NCI-H82 (cell line): ENCODE results near the gene PFN4.
"Not testable (repeated sequence)": the region's sequence is repeated elsewhere in the genome, so short reads cannot be mapped to it uniquely, and the experiment has no call there.

Experiments
- DNase-seq: peaks from one replicate; lab custom pipeline; 2025; lab: John Stamatoyannopoulos, UW

PFN4 gene

GRCh38 chr2:24111407-24111901, 11.7 kb downstream of the PFN4 start:
- no peak for DNase-seq

GRCh38 chr2:24110660-24111303, 12.4 kb downstream of the PFN4 start:
- DNase-seq = no peak

DNA sequence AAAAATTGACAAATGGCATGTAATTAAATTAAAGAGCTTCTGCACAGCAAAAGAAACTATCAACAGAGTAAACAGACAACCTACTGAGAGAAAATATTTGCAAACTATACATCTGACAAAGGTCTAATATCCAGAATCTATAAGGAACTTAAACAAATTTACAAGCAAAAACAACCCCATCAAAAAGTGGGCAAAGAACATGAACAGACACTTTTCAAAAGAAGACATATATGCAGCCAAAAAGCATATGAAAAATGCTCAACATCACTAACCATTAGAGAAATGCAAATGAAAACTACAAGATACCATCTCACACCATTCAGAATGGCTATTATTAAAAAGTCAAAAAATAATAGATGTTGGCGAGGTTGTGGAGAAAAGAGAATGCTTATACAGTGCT, 13.7 kb downstream of the PFN4 start:
- not testable (repeated sequence) for DNase-seq

- no peak for DNase-seq
Observed at GRCh38 chr2:24107336-24107735, 15.8 kb downstream of the PFN4 start.

DNA sequence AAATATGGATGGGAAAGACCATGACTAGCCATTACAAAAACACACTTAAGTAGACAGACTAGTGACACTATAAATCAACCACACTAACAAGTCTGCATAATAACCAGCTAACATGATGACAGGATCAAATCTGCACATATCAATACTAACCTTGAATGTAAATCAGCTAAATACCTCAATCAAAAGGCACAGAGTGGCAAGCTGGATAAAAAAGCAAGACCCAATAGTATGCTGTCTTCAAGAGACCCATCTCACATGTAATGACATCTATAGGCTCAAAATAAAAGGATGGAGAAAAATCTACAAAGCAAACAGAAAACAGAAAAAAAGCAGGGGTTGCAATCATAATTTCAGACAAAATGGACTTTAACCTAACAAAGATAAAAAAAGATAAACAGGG, 16.3 kb downstream of the PFN4 start:
- DNase-seq = no peak

- no peak for DNase-seq
Observed at GRCh38 chr2:24105816-24106215, 17.3 kb downstream of the PFN4 start.

DNA sequence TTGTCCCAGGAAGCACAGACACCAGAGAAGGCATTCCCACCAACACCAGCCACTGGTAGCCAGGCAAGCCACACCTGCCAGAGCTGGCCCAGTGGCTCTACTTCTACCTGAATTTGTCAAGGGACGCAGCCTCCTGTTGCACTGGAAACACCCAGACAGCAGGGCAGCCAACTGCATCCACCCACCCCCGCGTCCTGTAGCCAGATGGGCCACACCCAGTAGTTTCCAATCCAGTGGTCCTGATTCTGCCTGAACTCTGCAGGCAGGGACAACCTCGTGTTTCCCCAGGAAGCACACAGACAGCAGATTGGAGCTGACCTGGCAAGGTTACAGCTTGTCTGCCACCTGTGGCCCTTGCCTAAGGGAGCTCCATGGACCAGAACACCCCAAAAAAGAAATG, 18.2 kb downstream of the PFN4 start:
- no peak for DNase-seq

DNA sequence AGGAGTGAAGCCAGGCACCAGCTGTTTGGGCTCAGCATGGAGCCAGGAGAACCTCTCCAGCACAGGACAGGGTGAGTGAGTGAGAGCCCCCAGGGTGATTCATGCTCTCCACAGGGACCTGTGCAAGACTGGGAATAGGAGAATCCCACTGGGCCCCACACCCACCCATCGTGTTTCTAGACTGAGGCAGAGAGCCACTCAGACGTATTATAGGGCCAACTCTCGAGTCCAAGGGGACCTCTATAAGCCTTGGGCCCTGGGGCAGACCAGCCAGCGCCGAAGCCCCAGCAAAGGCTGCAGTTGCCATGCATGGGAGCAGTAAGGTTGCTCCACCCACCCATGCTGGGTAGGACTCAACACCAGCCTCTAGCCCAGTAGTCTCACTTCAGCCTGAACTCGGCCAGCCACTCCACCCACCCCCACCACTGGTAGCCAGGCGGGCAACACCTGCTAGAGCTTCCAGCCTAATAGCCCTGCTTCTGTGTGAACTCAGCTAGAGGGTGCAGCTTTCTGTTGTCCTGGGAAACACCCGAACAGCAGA, 19.0 kb downstream of the PFN4 start:
- no peak for DNase-seq

DNA sequence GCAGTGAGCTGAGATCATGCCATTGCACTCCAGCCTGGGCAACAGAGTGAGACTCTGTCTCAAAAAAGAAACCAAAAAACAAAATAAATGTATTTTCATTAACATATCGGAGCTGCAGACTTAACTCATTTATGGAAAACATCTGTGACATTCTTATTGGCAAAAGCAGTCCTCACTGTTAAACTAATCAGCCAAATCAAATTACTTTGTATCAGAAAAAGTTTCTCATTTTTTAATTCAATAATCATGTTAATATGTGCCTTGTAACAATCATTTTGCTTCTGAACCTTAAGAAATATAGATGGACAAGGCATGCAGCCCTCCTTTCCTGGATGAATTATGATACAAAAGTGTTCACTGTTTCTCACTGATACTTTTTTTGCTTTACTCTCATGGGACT, 20.5 kb downstream of the PFN4 start:
- no peak for DNase-seq

DNA sequence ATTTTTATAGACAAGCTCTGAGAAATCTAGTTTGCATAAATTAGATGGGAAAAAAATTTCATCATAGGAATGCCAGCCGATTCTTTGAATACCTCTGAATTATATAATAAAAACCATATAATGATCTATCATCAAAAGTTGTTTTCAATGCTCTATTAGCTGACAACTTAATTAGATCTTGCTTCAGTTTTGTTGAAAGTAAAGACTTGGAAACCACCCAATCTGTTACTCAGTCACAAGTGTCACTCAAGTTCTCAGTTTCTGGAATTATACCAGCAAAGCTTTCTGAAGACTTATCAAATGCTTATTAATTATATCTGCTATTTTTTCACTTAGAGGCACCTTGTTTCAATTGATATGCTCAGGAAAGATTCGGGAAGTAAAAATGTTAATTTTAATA, 21.1 kb downstream of the PFN4 start:
- DNase-seq = no peak

DNA sequence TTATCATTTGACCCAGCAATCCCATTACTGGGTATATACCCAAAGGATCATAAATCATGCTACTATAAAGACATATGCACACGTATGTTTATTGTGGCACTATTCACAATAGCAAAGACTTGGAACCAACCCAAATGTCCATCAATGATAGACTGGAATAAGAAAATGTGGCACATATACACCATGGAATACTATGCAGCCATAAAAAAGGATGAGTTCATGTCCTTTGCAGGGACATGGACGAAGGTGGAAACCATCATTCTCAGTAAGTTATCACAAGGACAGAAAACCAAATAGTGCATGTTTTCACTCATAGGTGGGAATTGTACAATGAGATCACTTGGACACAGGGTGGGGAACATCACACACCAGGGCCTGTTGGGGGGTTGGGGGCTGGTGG, 22.4 kb downstream of the PFN4 start:
- DNase-seq = not testable (repeated sequence)

DNA sequence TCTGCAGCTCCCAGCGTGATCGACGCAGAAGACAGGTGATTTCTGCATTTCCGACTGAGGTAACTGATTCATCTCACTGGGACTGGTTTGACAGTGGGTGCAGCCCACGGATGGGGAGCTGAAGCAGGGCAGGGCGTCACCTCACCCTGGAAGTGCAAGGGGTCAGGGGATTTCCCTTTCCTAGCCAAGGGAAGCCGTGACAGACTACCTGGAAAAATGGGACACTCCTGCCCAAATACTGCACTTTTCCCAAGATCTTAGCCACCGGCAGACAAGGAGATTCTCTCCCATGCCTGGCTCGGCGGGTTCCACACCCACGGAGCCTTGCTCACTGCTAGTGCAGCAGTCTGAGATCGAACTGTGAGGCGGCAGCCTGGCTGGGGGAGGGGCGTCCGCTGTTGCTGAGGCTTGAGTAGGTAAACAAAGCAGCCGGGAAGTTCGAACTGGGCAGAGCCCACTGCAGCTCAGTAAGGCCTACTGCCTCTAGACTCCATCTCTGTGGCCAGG, 27.9 kb downstream of the PFN4 start:
- not testable (repeated sequence) for DNase-seq

DNA sequence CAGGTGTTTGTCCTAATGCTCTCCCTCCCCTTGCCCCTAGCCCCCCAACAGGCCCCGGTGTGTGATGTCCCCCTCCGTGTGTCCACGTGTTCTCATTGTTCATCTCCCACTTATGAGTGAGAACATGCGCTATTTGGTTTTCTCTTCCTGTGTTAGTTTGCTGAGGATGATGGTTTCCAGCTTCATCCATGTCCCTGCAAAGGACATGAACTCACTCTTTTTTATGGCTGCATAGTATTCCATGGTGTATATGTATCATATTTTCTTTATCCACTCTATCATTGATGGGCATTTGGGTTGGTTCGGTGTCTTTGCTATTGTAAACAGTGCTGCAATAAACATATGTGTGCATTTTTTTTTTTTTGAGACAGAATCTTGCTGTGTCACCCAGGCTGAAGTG, 29.9 kb downstream of the PFN4 start:
- not testable (repeated sequence) for DNase-seq

- no peak for DNase-seq
Observed at GRCh38 chr2:24088821-24089359, 34.2 kb downstream of the PFN4 start.

DNA sequence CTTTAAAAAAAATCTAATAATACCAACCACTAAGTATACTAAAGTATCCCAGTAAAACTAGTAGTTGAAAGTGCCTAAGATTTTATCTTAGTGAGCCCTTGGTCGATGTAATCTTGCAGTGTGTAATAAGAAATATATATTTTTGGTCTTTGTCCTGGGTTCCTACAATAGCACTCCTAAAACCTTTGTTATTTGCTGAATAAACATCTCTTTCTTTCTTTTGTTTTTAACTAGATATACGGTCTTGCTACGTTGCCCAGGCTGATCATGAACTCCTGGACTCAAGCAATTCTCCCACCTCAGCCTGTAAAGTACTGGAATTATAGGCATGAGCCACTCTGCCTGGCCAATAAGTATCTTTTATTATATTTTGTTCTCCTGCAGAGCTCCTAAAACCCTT, 36.1 kb downstream of the PFN4 start:
- DNase-seq = no peak

DNA sequence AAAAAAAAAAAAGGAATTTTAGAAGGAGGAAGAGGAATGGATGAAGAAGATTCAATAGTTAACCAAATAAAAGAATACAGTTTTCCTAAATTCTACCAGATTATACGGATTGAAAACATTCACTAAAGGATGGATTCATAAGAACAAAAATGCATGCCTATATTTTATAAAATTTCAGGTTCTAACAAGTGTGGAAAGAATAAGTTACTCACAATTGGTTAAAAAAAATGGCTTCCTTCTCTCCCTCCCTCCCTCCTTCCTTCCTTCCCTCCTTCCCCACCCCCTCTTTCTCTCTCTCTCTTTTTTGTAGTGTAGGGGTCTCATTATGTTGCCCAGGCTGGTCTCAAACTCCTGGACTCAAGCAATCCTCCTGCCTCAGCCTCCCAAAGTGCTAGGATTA, 36.9 kb downstream of the PFN4 start:
- no peak for DNase-seq

DNA sequence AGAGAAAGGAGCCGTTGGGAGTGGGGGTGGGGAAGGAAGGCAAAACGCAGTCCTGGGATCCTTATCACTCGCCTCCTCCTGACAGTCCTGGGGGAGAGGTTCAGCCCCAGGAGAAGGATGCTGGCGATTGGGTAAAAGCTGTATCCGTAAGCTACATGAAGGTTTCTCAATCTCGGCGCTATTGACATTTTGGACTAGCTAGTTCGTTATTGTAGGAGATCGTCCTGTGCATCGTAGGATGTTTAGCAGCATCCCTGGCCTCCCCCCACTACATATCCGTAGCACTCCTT, 38.0 kb downstream of the PFN4 start:
- DNase-seq = no peak

DNA sequence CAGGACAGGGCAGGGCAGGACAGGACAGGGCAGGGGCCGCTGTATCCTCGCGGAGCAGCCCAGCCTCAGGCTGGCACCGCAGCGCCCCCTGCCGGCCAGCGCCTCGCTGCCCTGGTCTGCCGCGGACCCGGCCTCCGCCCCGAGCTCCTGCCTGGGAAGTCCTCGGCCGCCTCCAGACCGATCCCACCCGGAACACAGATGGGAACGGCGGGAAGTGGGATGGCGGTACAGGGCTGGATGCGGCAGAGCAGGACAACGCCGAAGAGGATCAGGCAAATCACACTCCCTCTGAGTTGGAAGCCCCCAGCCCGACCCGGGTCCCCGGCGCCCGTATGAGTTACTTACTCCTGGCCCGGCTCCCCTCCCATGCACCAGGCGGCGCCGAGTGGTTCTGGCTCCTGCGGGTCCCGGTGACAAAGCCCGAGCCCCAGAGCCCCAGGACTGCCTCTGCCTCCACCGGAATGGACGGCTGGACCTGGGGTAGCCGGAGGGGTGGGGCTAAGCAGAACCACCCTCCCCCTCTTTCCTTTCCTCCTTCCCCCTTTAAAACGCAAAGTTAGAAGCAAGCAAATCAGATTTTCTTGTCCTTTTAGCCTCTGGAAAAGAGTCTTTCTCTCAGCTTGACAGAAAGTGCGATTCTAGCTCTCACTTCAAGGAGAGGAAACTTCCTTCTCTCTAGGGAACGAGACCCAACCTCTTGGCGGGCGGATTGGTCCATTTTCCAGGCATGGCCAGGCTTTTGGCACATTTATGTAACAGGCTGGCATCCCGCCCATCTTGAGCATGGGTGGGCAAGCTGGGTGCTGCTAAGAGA, 38.5 kb downstream of the PFN4 start, which contains the start of gene TP53I3:
Gene TP53I3 (minus strand): TSS at position 449 of the 814 bp plus-strand sequence. CDS start 508 bp downstream, outside the sequence.
- DNase-seq = peak; percentile 92

GRCh38 chr2:24083567-24084385, 39.4 kb downstream of the PFN4 start:
- peak; percentile 94 for DNase-seq

DNA sequence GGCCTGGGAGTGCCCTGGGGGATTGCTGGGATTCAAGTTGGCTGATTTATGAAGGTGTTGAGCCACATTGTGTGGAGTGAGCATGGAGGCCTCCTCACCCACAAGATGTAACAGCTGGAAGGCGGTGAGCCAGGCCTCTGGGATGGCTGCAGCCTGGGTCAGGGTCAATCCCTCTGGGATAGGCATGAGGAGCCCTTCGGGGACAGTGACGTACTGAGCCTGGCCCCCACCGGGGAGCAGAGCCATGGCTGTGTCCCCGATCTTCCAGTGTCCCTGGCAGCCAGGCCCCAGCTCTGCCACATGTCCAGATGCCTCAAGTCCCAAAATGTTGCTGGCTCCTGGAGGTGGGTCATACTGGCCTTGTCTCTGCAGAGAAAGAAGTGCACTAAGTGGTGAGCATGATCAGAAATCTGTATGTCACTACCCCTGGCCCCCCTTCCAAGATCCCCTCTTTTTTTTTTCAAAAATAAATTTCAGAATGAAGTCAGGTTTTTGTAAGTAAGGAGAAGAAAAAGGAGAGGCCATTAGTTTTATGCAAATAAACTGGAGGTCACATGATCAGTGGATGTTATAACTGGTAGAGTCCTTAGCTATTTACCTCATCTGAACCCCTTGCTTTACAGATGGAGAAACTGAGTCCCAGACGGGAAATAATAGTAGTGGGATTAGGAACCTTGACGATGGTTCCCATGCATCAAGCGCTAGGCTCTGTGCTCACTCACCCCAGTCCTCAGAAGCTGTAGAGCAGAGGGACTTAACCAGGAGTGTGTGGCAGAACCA, 40.2 kb downstream of the PFN4 start:
- no peak for DNase-seq

DNA sequence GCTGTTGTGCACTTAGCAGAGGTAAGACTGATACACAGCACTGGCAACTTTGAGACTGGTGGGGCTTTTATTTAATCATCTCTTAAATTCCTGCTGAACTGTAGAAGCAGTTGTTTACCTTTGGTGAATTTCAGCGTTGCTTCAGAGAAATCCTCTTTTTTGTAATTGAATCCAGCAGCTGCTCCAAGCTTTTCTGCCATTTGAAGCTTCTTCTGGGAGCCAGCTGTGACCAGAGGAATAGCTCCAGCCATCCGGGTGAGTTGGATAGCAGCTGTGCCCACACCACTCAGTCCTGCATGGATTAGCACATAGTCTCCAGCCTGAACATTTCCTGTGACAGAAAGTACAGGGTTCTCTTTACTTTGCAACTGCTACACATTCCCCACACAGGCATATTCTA, 42.4 kb downstream of the PFN4 start:
- no peak for DNase-seq
